Liver (tissue), 3 donors: Measurements from ENCODE around the gene RPS10.

Experiments
- CTCF ChIP-seq: fragments of 150-350 bp; IDR thresholded peaks from 2 replicates; pipeline ENCODE4 v1.5.1; 2017; ENCODE audit warnings: improper control_type of control experiment, low read depth, low read length; ENCODE audit not compliant: missing input control
- FOXA1 ChIP-seq: IDR thresholded peaks from 2 replicates; pipeline ENCODE4 v1.6.1; 2016; ENCODE audit warnings: antibody characterized with exemption
- SP1 ChIP-seq: IDR thresholded peaks from 2 replicates; pipeline ENCODE4 v1.6.1; 2018; ENCODE audit warnings: antibody characterized with exemption, mild to moderate bottlenecking
- ZBTB33 ChIP-seq: IDR thresholded peaks from 2 replicates; pipeline ENCODE4 v1.6.1; 2016; ENCODE audit warnings: antibody characterized with exemption
- donor health status: healthy.
- donor health status: healthy.

GRCh38 chr6:34436803-34437643 is 11.2 kb upstream of the RPS10 start:
- TF ChIP-seq CTCF (no peak), SP1 (no peak), ZBTB33 (no peak), FOXA1 (no peak)
